HepG2 (cell line): Measurements from ENCODE around the gene PSMB11. TPM values are rescaled to one million over a fixed set of nuclear protein-coding genes. Genes with fewer than 3 reads are reported as not detected.

ENCODE experiments used
- ATAC-seq: fragments of 200-7000 bp; cut with Tn5 transposase; 3 replicates; pipeline ENCODE4 v1.9.1; 2020; ENCODE audit warnings: mild to moderate bottlenecking, moderate library complexity
- BruUV-seq: library from RNA; stranded (reverse); fragments of 400-500 nt; replicated peaks from 2 replicates; lab custom pipeline; 2021; lab: Mats Ljungman, UMichigan
- CTCF ChIA-PET: fragments of 300-600 bp; formaldehyde crosslinking; extraction: SDS; loops from one replicate; lab custom pipeline; 2021; ENCODE audit warnings: low total read pairs, inconsistent platforms, low intra/inter-chr PET ratio; lab: Yijun Ruan, JAX
- POLR2A ChIA-PET: fragments of 350-600 bp; sonication (Branson Sonifier 250); formaldehyde crosslinking; loops from one replicate; lab custom pipeline; 2020; ENCODE audit warnings: antibody characterized with exemption, inconsistent platforms; lab: Yijun Ruan, JAX
- DNase-seq: peaks from one replicate; pipeline ENCODE4 v3.0.0-alpha.2; 2015; ENCODE audit warnings: low spot score
- FAIRE-seq: peaks from 3 replicates; lab custom pipeline; 2011; peaks lifted over from hg19 to GRCh38; lab: Jason Lieb, UNC
- H2AFZ ChIP-seq: one replicate; pipeline ENCODE4 v1.6.1; 2011; ENCODE audit warnings: low read length, inconsistent platforms
- H3K27ac ChIP-seq: fragments of 300-600 bp; 3 replicates; pipeline ENCODE4 v1.8.0; 2011; ENCODE audit warnings: mixed run types, mild to moderate bottlenecking, mixed read lengths, low read length, inconsistent platforms; ENCODE audit not compliant: insufficient read depth; ENCODE audit errors: extremely low read length
- H3K27me3 ChIP-seq, 2 experiments: fragments of 200-600 bp in 1 of 2; 2 replicates in 1 of 2; 3 replicates in 1 of 2; pipeline versions ENCODE4 v1.6.0 to v1.8.0; 2011; ENCODE audit warnings: low read length in 2 of 2, mild to moderate bottlenecking in 2 of 2, moderate library complexity in 2 of 2, inconsistent platforms in 1 of 2; ENCODE audit not compliant: insufficient read depth in 2 of 2, control insufficient read depth in 1 of 2
- H3K36me3 ChIP-seq, 2 experiments: fragments of 200-600 bp in 1 of 2; replicated peaks in 1 of 2; 2 replicates in 1 of 2; 3 replicates in 1 of 2; pipeline versions ENCODE4 v1.5.1 to v1.8.0; 2011; ENCODE audit warnings: low read length in 2 of 2, inconsistent platforms in 1 of 2; ENCODE audit not compliant: insufficient read depth in 2 of 2, control insufficient read depth in 1 of 2
- H3K4me1 ChIP-seq: 2 replicates; pipeline ENCODE4 v1.5.1; 2012; ENCODE audit warnings: low read length, inconsistent platforms; ENCODE audit not compliant: insufficient read depth
- H3K4me2 ChIP-seq: 2 replicates; pipeline ENCODE4 v1.6.0; 2011; ENCODE audit warnings: low read depth, low read length, inconsistent platforms
- H3K4me3 ChIP-seq, 3 experiments: fragments of 200-600 bp in 1 of 3; sonication (generic), shearing (Covaris generic) in 1 of 3; replicated peaks in 1 of 3; 2 replicates each; pipeline ENCODE4 v1.5.1; 2011 to 2016; ENCODE audit warnings: low read length in 3 of 3, inconsistent platforms in 2 of 3, low read depth in 2 of 3, mild to moderate bottlenecking in 2 of 3, control low read depth in 1 of 3, mixed read lengths in 1 of 3; ENCODE audit not compliant: insufficient read depth in 1 of 3
- H3K79me2 ChIP-seq: one replicate; pipeline ENCODE4 v1.6.1; 2011; ENCODE audit warnings: low read length, inconsistent platforms; ENCODE audit not compliant: insufficient read depth
- H3K9ac ChIP-seq: 2 replicates; pipeline ENCODE4 v1.6.0; 2011; ENCODE audit warnings: mild to moderate bottlenecking, low read depth, low read length, inconsistent platforms; ENCODE audit not compliant: insufficient read depth
- H3K9me3 ChIP-seq: 2 replicates; pipeline ENCODE4 v1.5.1; 2012; ENCODE audit warnings: mild to moderate bottlenecking, low read length
- H4K20me1 ChIP-seq: 2 replicates; pipeline ENCODE4 v1.6.0; 2011; ENCODE audit warnings: inconsistent platforms, mild to moderate bottlenecking, low read length, moderate library complexity; ENCODE audit not compliant: insufficient read depth
- ATF1 ChIP-seq: IDR thresholded peaks from 2 replicates; pipeline ENCODE4 v1.6.1; 2016; ENCODE audit warnings: mild to moderate bottlenecking, control low read depth
- ELF4 ChIP-seq: sonication (generic); formaldehyde crosslinking; IDR thresholded peaks from 2 replicates; pipeline ENCODE4 v1.5.0; 2020; ENCODE audit warnings: missing genetic modification reagents, mild to moderate bottlenecking, moderate library complexity, borderline replicate concordance
- EP300 ChIP-seq, 3 experiments: sonication (generic) in 1 of 3; formaldehyde crosslinking in 1 of 3; IDR thresholded peaks; 2 replicates each; pipeline versions ENCODE4 v1.5.1 to v1.6.1; 2011 to 2020; ENCODE audit warnings: low read depth in 2 of 3, low read length in 2 of 3, borderline replicate concordance in 1 of 3, improper control_type of control experiment in 1 of 3, mild to moderate bottlenecking in 1 of 3, missing genetic modification reagents in 1 of 3, moderate library complexity in 1 of 3
- FOXP1 ChIP-seq, 2 experiments: fragments of 450-650 bp in 1 of 2; IDR thresholded peaks; 2 replicates each; pipeline ENCODE4 v1.6.1; 2017 to 2018; ENCODE audit warnings: antibody characterized with exemption in 1 of 2
- KDM5B ChIP-seq: sonication (generic); formaldehyde crosslinking; IDR thresholded peaks from 2 replicates; pipeline ENCODE4 v1.4.0; 2020; ENCODE audit warnings: missing genetic modification reagents, mild to moderate bottlenecking, borderline replicate concordance
- REPIN1 ChIP-seq: sonication (generic); formaldehyde crosslinking; IDR thresholded peaks from 2 replicates; pipeline ENCODE4 v1.8.0; 2022; ENCODE audit warnings: missing genetic modification reagents, low read depth, mild to moderate bottlenecking, borderline replicate concordance
- SIX1 ChIP-seq: sonication (generic); formaldehyde crosslinking; IDR thresholded peaks from 2 replicates; pipeline ENCODE4 v1.4.0; 2020; ENCODE audit warnings: missing genetic modification reagents, borderline replicate concordance
- ZNF816 ChIP-seq: sonication (generic); formaldehyde crosslinking; IDR thresholded peaks from 2 replicates; pipeline ENCODE4 v1.8.0; 2022; ENCODE audit warnings: missing genetic modification reagents, mild to moderate bottlenecking, borderline replicate concordance
- WGBS: methylation state at CpG from one replicate; pipeline ENCODE4 v1.1.6; 2017; ENCODE audit warnings: low lambda C conversion rate; 5-methylcytosine and 5-hydroxymethylcytosine counted together
- in situ Hi-C: cut with HindIII; loops from 2 replicates; pipeline ENCODE4 v1.10.0; 2017; ENCODE audit warnings: low pct_unique_long_range_greater_than_20kb; ENCODE audit not compliant: extremely low pct_ligation_motif_present
- intact Hi-C: fragments of 100-400 bp; cut with micrococcal nuclease; formaldehyde crosslinking; loops from one replicate; pipeline ENCODE4 v1.10.0; 2022; ENCODE audit not compliant: unreplicated experiment
- polyA plus RNA-seq, 8 experiments: library from polyadenylated mRNA; depleted of rRNA in 3 of 8; stranded (reverse) in 7 of 8; unstranded in 1 of 8; fragments of >200 nt; fragmentation: Illumina TruSeq in 4 of 8; extraction: Trizol in 4 of 8; gene quantifications; 2 replicates each; pipeline versions ENCODE4 v1.2.1 to v1.2.3, GENCODE V29; 2011 to 2016; ENCODE audit warnings: low read depth in 4 of 8, missing spikeins in 1 of 8, mixed read lengths in 1 of 8; ENCODE audit not compliant: insufficient read depth in 1 of 8
- total RNA-seq, 5 experiments: library from RNA; depleted of rRNA; stranded (reverse); fragments of >200 nt; fragmentation: Illumina TruSeq; extraction: Trizol; gene quantifications; 2 replicates each; pipeline ENCODE4 v1.2.3, GENCODE V29; 2016; ENCODE audit warnings: low read depth in 1 of 5
- TF ChIP-seq, protein P1 (sequence below): IDR thresholded peaks from 2 replicates; pipeline ENCODE4 v1.6.1; 2016; ENCODE audit warnings: control low read depth

Gene PSMB11
- total and polyA plus RNA-seq, 2 of the 13 experiments (the other 11 are each of a cell fraction or from before 2014, with no cell fraction given): not detected

DNA sequence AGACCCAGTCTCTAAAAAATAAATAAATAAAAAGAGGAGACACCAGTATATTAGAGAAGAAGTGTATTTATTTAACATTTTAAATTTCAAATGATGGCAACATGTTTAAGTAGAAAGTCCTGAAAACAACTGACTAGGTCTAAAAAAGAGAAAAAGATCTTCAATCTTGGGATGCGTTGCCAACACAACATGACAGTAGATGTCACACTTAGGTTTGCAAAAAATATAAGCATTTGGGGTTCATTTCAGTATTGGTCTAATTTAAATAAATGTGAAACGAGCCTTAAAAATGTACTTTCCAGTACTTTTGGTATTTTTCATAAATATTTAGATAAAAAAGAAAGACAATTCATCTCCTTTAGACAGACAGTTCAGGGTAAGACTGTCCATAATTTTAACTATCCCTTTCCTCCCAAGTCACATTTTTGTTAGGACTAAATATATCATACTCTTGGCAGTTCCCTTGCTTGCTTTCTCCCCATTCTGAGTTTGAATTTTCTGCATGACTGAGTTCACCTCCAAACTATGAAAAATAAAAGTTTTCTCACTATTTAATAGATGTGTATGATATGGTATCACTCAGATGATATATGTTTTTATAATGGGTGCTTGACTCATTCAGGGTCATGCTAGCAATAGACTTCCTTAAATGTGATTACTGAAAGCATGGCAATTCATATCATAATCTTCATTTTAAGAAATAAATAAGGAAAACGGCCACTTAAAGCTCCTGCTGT lies 36.4 kb upstream of the PSMB11 start:
- POLR2A ChIA-PET: interaction anchor here (1.3 to 4.1 kb wide), 28 partner anchors 11 to 1088 kb away, joined by 3 to 561 read pairs (median 20); partner anchors contain the start of genes ACIN1, AJUBA, BCL2L2 and C14orf119
- no peak for ATAC-seq
- Histone ChIP-seq H3K4me2 (peak overlapping the region; percentile 86), H4K20me1 (no peaks in the 10 kb centered on the region), H3K4me3 (peak overlapping the region; percentile 68 to 82 (median 80); a peak in 5 of 6 replicates), H3K4me1 (peaks cover 46% of the 10 kb centered on the region), H3K9ac (peak overlapping the region; percentile 82), H3K9me3 (no peaks in the 10 kb centered on the region), H3K27me3 (no peaks in the 10 kb centered on the region; a peak in 1 of 5 replicates), H3K27ac (peak overlapping the region; percentile 86), H3K36me3 (no peaks in the 10 kb centered on the region), H3K79me2 (peaks cover 2% of the 10 kb centered on the region), H2AFZ (no peak overlapping the region)
- no peak for TF ChIP-seq KDM5B (CRISPR knock-in tag)
- no peak for TF ChIP-seq FOXP1 (IDR thresholded peaks at IDR 0.05)
- no peak for TF ChIP-seq FOXP1 (CRISPR knock-in tag; IDR thresholded peaks at IDR 0.05)
- TF ChIP-seq REPIN1 (CRISPR knock-in tag): no peak
- TF ChIP-seq ELF4 (CRISPR knock-in tag): peak; percentile 27; the same call in 1 of the 2 replicates
- peak; percentile 43; the same call in 1 of the 2 replicates for TF ChIP-seq ATF1 (CRISPR knock-in tag)
- TF ChIP-seq, protein P1, sequence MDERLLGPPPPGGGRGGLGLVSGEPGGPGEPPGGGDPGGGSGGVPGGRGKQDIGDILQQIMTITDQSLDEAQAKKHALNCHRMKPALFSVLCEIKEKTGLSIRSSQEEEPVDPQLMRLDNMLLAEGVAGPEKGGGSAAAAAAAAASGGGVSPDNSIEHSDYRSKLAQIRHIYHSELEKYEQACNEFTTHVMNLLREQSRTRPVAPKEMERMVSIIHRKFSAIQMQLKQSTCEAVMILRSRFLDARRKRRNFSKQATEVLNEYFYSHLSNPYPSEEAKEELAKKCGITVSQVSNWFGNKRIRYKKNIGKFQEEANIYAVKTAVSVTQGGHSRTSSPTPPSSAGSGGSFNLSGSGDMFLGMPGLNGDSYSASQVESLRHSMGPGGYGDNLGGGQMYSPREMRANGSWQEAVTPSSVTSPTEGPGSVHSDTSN (CRISPR knock-in tag): 0 out of 2 replicates have a peak, but pooled peaks have one; percentile 2
- 0 out of 2 replicates have a peak, but pooled peaks have one; percentile 32 for TF ChIP-seq SIX1 (CRISPR knock-in tag)
- 0 out of 2 replicates have a peak, but pooled peaks have one; percentile 61 for TF ChIP-seq ZNF816 (CRISPR knock-in tag)
- TF ChIP-seq EP300 (IDR thresholded peaks at IDR 0.05; ENCODE audit: low read depth in 2 of 2, low read length in 2 of 2): no peak
- TF ChIP-seq EP300 (CRISPR knock-in tag; IDR thresholded peaks at IDR 0.05; ENCODE audit: borderline replicate concordance): no peak
- no peak for DNase-seq
- no TSS peak for BruUV-seq
- FAIRE-seq: no peak
- in situ Hi-C loops (no loop called here), intact Hi-C loops (loop anchor here (1.0 to 5.0 kb wide), 3 partner anchors 19 to 408 kb away; partner anchors contain the start of genes ABHD4 and PSMB5)
- CTCF ChIA-PET: interaction anchor here (2.8 kb wide), 1 partner anchor 23 kb away, joined by 8 read pairs; the partner anchor contains the start of gene AJUBA
- 77% methylated on average over 3 of the region's 3 CpGs for WGBS
